Hepatocyte (in vitro differentiated cells): ENCODE results near the gene CAMSAP1. TPM values are rescaled to one million over a fixed set of nuclear protein-coding genes. Genes with fewer than 3 reads are reported as not detected.
A peak's percentile ranks its signal among the peaks of the same experiment; 100 is the strongest.

Source experiments
- DNase-seq: peaks from one replicate; pipeline ENCODE4 v3.0.0-alpha.2; 2016; ENCODE audit warnings: low spot score
- H2AFZ ChIP-seq: fragments of 200-600 bp; sonication (generic); 2 replicates; pipeline ENCODE4 v1.6.0; 2016; ENCODE audit warnings: antibody characterized with exemption, mild to moderate bottlenecking
- H3K27ac ChIP-seq: fragments of 200-600 bp; sonication (generic); 2 replicates; pipeline ENCODE4 v1.5.1; 2016; ENCODE audit warnings: mild to moderate bottlenecking
- H3K27me3 ChIP-seq: fragments of 200-600 bp; sonication (generic); 2 replicates; pipeline ENCODE4 v1.6.1; 2016
- H3K36me3 ChIP-seq: fragments of 200-600 bp; sonication (generic); replicated peaks from 2 replicates; pipeline ENCODE4 v1.5.1; 2016; ENCODE audit warnings: low read depth; ENCODE audit not compliant: insufficient read depth
- H3K4me1 ChIP-seq: fragments of 200-600 bp; sonication (generic); 2 replicates; pipeline ENCODE4 v1.5.1; 2016; ENCODE audit warnings: mild to moderate bottlenecking, moderate library complexity; ENCODE audit not compliant: insufficient read depth
- H3K4me2 ChIP-seq: fragments of 200-600 bp; sonication (generic); 2 replicates; pipeline ENCODE4 v1.6.0; 2016
- H3K4me3 ChIP-seq: fragments of 200-600 bp; sonication (generic); 2 replicates; pipeline ENCODE4 v1.5.1; 2016; ENCODE audit warnings: mild to moderate bottlenecking
- H3K79me2 ChIP-seq: fragments of 200-600 bp; sonication (generic); 2 replicates; pipeline ENCODE4 v1.6.0; 2017; ENCODE audit warnings: mild to moderate bottlenecking
- H3K9me2 ChIP-seq: fragments of 200-600 bp; sonication (generic); replicated peaks from 2 replicates; pipeline ENCODE4 v1.6.0; 2017; ENCODE audit warnings: mild to moderate bottlenecking; ENCODE audit not compliant: insufficient read depth
- H3K9me3 ChIP-seq: fragments of 200-600 bp; sonication (generic); 2 replicates; pipeline ENCODE4 v1.5.1; 2016; ENCODE audit warnings: low read depth, mild to moderate bottlenecking
- H4K20me1 ChIP-seq: fragments of 200-600 bp; sonication (generic); 2 replicates; pipeline ENCODE4 v1.6.0; 2016; ENCODE audit warnings: mild to moderate bottlenecking; ENCODE audit not compliant: insufficient read depth, poor library complexity, severe bottlenecking
- CTCF ChIP-seq: fragments of 200-600 bp; sonication (generic); IDR thresholded peaks from 2 replicates; pipeline ENCODE4 v1.5.1; 2016; ENCODE audit warnings: antibody characterized with exemption, mild to moderate bottlenecking; ENCODE audit not compliant: poor library complexity
- EZH2 ChIP-seq: fragments of 200-600 bp; sonication (generic); IDR thresholded peaks from 2 replicates; pipeline ENCODE4 v1.6.1; 2016; ENCODE audit warnings: antibody characterized with exemption, mild to moderate bottlenecking, borderline replicate concordance
- EZH2phosphoT487 ChIP-seq: fragments of 200-600 bp; sonication (generic); IDR thresholded peaks from one replicate; pipeline ENCODE4 v1.6.1; 2018; ENCODE audit warnings: antibody characterized with exemption, mild to moderate bottlenecking, low read depth, moderate library complexity; ENCODE audit not compliant: unreplicated experiment, severe bottlenecking
- WGBS: methylation state at CpG from one replicate; pipeline ENCODE4 v1.1.6; 2016; ENCODE audit warnings: low lambda C conversion rate; ENCODE audit errors: missing lambda C conversion rate; 5-methylcytosine and 5-hydroxymethylcytosine counted together
- polyA plus RNA-seq: library from polyadenylated mRNA; unstranded; fragments of >200 nt; fragmentation: Nextera tagmentation; extraction: Ambion mirVana; gene quantifications from 2 replicates; pipeline ENCODE4 v1.2.1, GENCODE V29; 2016
- total RNA-seq: library from RNA; depleted of rRNA; stranded (reverse); fragments of >200 nt; gene quantifications from 2 replicates; pipeline ENCODE4 v1.2.3, GENCODE V29; 2014

CAMSAP1 gene
- total and polyA plus RNA-seq, 2 experiments from 2014 or later: 5.0 to 15.6 TPM

- Histone ChIP-seq H3K9me2 (no peaks in the 10 kb centered on the region), H4K20me1 (peaks cover 92% of the 10 kb centered on the region), H3K4me2 (no peak overlapping the region), H3K9me3 (no peaks in the 10 kb centered on the region), H3K36me3 (no peaks in the 10 kb centered on the region), H2AFZ (no peak overlapping the region), H3K27me3 (no peaks in the 10 kb centered on the region), H3K27ac (no peak overlapping the region), H3K4me3 (no peak overlapping the region), H3K79me2 (peaks cover 99% of the 10 kb centered on the region), H3K4me1 (peaks cover 10% of the 10 kb centered on the region)
- no peak for TF ChIP-seq CTCF
- WGBS: 78% methylated on average over 7 of the region's 7 CpGs
- no peak for DNase-seq
Measured at GRCh38 chr9:135885100-135885853, 22.1 kb downstream of the CAMSAP1 start.

- Histone ChIP-seq H4K20me1 (peaks cover 92% of the 10 kb centered on the region), H3K4me2 (no peak overlapping the region), H3K36me3 (no peaks in the 10 kb centered on the region), H3K27me3 (no peaks in the 10 kb centered on the region), H3K4me3 (no peak overlapping the region), H3K4me1 (peaks cover 5% of the 10 kb centered on the region), H2AFZ (no peak overlapping the region), H3K9me2 (no peaks in the 10 kb centered on the region), H3K79me2 (peaks cover 99% of the 10 kb centered on the region), H3K9me3 (no peaks in the 10 kb centered on the region), H3K27ac (peak overlapping the region; percentile 3)
- TF ChIP-seq EZH2: no peak
- TF ChIP-seq CTCF: no peak
- TF ChIP-seq EZH2phosphoT487: no peak
- 67% methylated on average over 16 of the region's 16 CpGs for WGBS
- DNase-seq: peak; percentile 46
Measured at GRCh38 chr9:135884328-135885035, 22.9 kb downstream of the CAMSAP1 start.

DNA sequence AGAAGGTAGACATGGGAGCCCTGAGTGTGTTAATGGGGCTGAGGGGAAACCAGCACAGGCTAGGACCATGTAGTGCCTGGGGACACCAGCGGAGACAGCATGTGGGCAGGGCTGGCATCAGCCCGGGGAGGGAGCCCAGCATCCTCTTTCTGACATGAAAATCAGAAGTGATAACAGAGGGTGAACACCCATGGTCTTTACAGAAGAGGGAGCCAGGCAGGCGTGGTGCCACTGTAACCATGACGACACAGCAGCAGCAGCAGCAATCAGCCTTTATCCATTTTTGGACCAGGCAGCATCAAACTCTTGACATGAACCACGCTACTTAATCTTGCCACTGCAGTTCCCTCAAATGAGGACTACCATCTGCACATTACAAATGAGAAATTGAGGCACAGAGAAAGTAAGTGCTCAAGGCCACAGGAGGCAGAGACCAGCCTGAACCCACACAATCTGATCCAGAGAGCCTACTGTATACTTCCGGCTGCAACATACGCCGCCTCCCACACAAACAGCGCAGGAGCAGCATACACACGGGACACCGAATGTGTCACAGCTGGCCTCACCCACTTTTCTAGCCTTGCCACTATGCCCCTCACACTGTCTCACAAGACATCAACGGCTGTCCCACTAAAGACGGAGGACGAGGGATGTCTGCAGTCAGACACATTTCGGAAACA, 23.8 kb downstream of the CAMSAP1 start:
- DNase-seq: no peak
- Histone ChIP-seq H4K20me1 (peaks cover 82% of the 10 kb centered on the region), H3K4me1 (peaks cover 5% of the 10 kb centered on the region), H3K9me2 (no peaks in the 10 kb centered on the region), H3K36me3 (no peaks in the 10 kb centered on the region), H3K27me3 (no peaks in the 10 kb centered on the region), H3K79me2 (peaks cover 99% of the 10 kb centered on the region), H3K4me3 (no peak overlapping the region), H3K4me2 (no peak overlapping the region), H3K27ac (no peak overlapping the region), H2AFZ (no peak overlapping the region), H3K9me3 (no peaks in the 10 kb centered on the region)
- TF ChIP-seq EZH2phosphoT487 (no peak), CTCF (no peak), EZH2 (no peak)
- WGBS: 95% methylated on average over 15 of the region's 15 CpGs
